GM12878 (cell line): ENCODE results near the gene BPIFB4. TPM values are rescaled to one million over a fixed set of nuclear protein-coding genes. Genes with fewer than 3 reads are reported as not detected.

Source experiments
- ATAC-seq: fragments of 200-7000 bp; cut with Tn5 transposase; 3 replicates; pipeline ENCODE4 v1.9.1; 2020; ENCODE audit warnings: mild to moderate bottlenecking, moderate library complexity
- BruUV-seq: library from RNA; stranded (reverse); fragments of 400-500 nt; replicated peaks from 2 replicates; lab custom pipeline; 2021; lab: Mats Ljungman, UMichigan
- CTCF ChIA-PET: fragments of 300-600 bp; sonication (Branson Sonifier 250); formaldehyde crosslinking; extraction: SDS; loops from one replicate; lab custom pipeline; 2021; ENCODE audit warnings: inconsistent platforms; lab: Yijun Ruan, JAX
- POLR2A ChIA-PET: fragments of 350-600 bp; formaldehyde crosslinking; extraction: SDS; loops from one replicate; lab custom pipeline; 2021; ENCODE audit warnings: inconsistent platforms; lab: Charles Lee
- RAD21 ChIA-PET: fragments of 300-600 bp; sonication (Branson Sonifier 250); formaldehyde crosslinking; loops from one replicate; lab custom pipeline; 2023; ENCODE audit warnings: antibody characterized with exemption; ENCODE audit not compliant: unreplicated experiment; lab: Charles Lee
- SMC1A ChIA-PET: fragments of 300-600 bp; sonication (Branson Sonifier 250); formaldehyde crosslinking; loops from one replicate; lab custom pipeline; 2023; ENCODE audit not compliant: unreplicated experiment, uncharacterized antibody; lab: Charles Lee
- DNase-seq: peaks from one replicate; pipeline ENCODE4 v3.0.0-alpha.2; 2011; ENCODE audit warnings: low read depth, low spot score
- FAIRE-seq: peaks from 3 replicates; lab custom pipeline; 2011; peaks lifted over from hg19 to GRCh38; lab: Jason Lieb, UNC
- H2AFZ ChIP-seq: 2 replicates; pipeline ENCODE4 v1.6.0; 2011; ENCODE audit warnings: low read depth, low read length, control low read depth; ENCODE audit not compliant: control insufficient read depth
- H3K27ac ChIP-seq: 2 replicates; pipeline ENCODE4 v1.5.1; 2011; ENCODE audit warnings: control low read depth; ENCODE audit not compliant: control insufficient read depth, insufficient read depth
- H3K27me3 ChIP-seq, 2 experiments: replicated peaks in 1 of 2; 2 replicates each; pipeline versions ENCODE4 v1.6.0 to v1.6.1; 2011; ENCODE audit warnings: low read length in 1 of 2; ENCODE audit not compliant: control insufficient read depth in 2 of 2, insufficient read depth in 2 of 2
- H3K36me3 ChIP-seq, 2 experiments: 2 replicates each; pipeline ENCODE4 v1.5.1; 2011; ENCODE audit warnings: low read length in 1 of 2; ENCODE audit not compliant: control insufficient read depth in 2 of 2, insufficient read depth in 2 of 2
- H3K4me1 ChIP-seq: 2 replicates; pipeline ENCODE4 v1.6.1; 2011; ENCODE audit warnings: mild to moderate bottlenecking, low read length, moderate library complexity, mixed read lengths; ENCODE audit not compliant: control insufficient read depth, insufficient read depth
- H3K4me2 ChIP-seq: 2 replicates; pipeline ENCODE4 v1.6.0; 2011; ENCODE audit warnings: control low read depth; ENCODE audit not compliant: control insufficient read depth, insufficient read depth
- H3K4me3 ChIP-seq: fragments of 200-600 bp; sonication (generic); 2 replicates; pipeline ENCODE4 v1.5.1; 2016
- H3K79me2 ChIP-seq: 2 replicates; pipeline ENCODE4 v1.6.0; 2011; ENCODE audit warnings: low read length; ENCODE audit not compliant: control insufficient read depth, insufficient read depth
- H3K9ac ChIP-seq: 2 replicates; pipeline ENCODE4 v1.8.0; 2011; ENCODE audit warnings: low read length, control low read depth, mixed read lengths; ENCODE audit not compliant: control insufficient read depth, insufficient read depth
- H3K9me3 ChIP-seq: replicated peaks from 3 replicates; pipeline ENCODE4 v1.5.1; 2011; ENCODE audit warnings: mild to moderate bottlenecking, low read length; ENCODE audit not compliant: control insufficient read depth, insufficient read depth
- H4K20me1 ChIP-seq: 2 replicates; pipeline ENCODE4 v1.6.0; 2011; ENCODE audit not compliant: control insufficient read depth, insufficient read depth
- GABPA ChIP-seq: IDR thresholded peaks from 2 replicates; pipeline ENCODE4 v1.6.1; 2014; ENCODE audit warnings: antibody characterized with exemption, low read depth, mild to moderate bottlenecking, inconsistent platforms
- IKZF1 ChIP-seq: fragments of 450-650 bp; conservative IDR thresholded peaks from 2 replicates; pipeline ENCODE4 v1.6.1; 2017; ENCODE audit warnings: antibody characterized with exemption, mild to moderate bottlenecking
- NFYB ChIP-seq: IDR thresholded peaks from 2 replicates; pipeline ENCODE4 v1.6.1; 2011; ENCODE audit warnings: low read depth, mild to moderate bottlenecking, low read length, improper control_type of control experiment, moderate library complexity; ENCODE audit not compliant: insufficient read depth
- POLR2A ChIP-seq: IDR thresholded peaks from 2 replicates; pipeline ENCODE4 v1.6.1; 2011; ENCODE audit warnings: low read depth, mild to moderate bottlenecking, low read length
- POLR2AphosphoS5 ChIP-seq: IDR thresholded peaks from 2 replicates; pipeline ENCODE4 v1.6.1; 2011; ENCODE audit warnings: mild to moderate bottlenecking, low read length, inconsistent platforms
- RAD51 ChIP-seq: fragments of 450-650 bp; IDR thresholded peaks from 2 replicates; pipeline ENCODE4 v1.6.1; 2016; ENCODE audit warnings: moderate library complexity, mild to moderate bottlenecking, inconsistent platforms
- RBBP5 ChIP-seq: fragments of 200-600 bp; sonication (generic); conservative IDR thresholded peaks from 2 replicates; pipeline ENCODE4 v1.6.1; 2016
- RCOR1 ChIP-seq: conservative IDR thresholded peaks from 2 replicates; pipeline ENCODE4 v1.6.1; 2012; ENCODE audit warnings: low read depth, low read length, improper control_type of control experiment
- SMC3 ChIP-seq: IDR thresholded peaks from 2 replicates; pipeline ENCODE4 v1.6.1; 2011; ENCODE audit warnings: low read length, improper control_type of control experiment, borderline replicate concordance
- SRF ChIP-seq, 2 experiments: IDR thresholded peaks; 2 replicates each; pipeline ENCODE4 v1.6.1; 2011; ENCODE audit warnings: low read depth in 2 of 2, low read length in 2 of 2, mild to moderate bottlenecking in 1 of 2, moderate library complexity in 1 of 2
- ZNF384 ChIP-seq: IDR thresholded peaks from 2 replicates; pipeline ENCODE4 v1.6.1; 2012; ENCODE audit warnings: low read depth, mild to moderate bottlenecking, low read length, improper control_type of control experiment, borderline replicate concordance
- ZSCAN29 ChIP-seq: fragments of 450-650 bp; IDR thresholded peaks from 2 replicates; pipeline ENCODE4 v1.6.1; 2017; ENCODE audit warnings: mild to moderate bottlenecking, moderate library complexity
- WGBS: methylation state at CpG from one replicate; pipeline ENCODE4 v1.1.6; 2016; ENCODE audit warnings: low lambda C conversion rate; ENCODE audit not compliant: insufficient replicate concordance, insufficient coverage; ENCODE audit errors: missing lambda C conversion rate; 5-methylcytosine and 5-hydroxymethylcytosine counted together
- in situ Hi-C: fragments of 300-500 bp; cut with MboI; formaldehyde crosslinking; loops from 9 replicates; pipeline ENCODE4 v1.14.3; 2018; ENCODE audit warnings: mixed read lengths
- intact Hi-C: fragments of 100-400 bp; cut with micrococcal nuclease; formaldehyde crosslinking; loops from one replicate; pipeline ENCODE4 v1.14.2; 2022; ENCODE audit not compliant: unreplicated experiment
- polyA plus RNA-seq, 11 experiments: library from polyadenylated mRNA; depleted of rRNA in 4 of 11; unstranded in 6 of 11; stranded (reverse) in 5 of 11; fragments of >200 nt; fragmentation: Nextera tagmentation in 4 of 11; fragmentation: Illumina TruSeq in 1 of 11; extraction: Ambion mirVana in 4 of 11; extraction: Trizol in 1 of 11; gene quantifications; 1 replicate in 1 of 11; 2 replicates in 10 of 11; pipeline versions ENCODE4 v1.2.1 to v1.2.3, GENCODE V29; 2011 to 2016; ENCODE audit warnings: inconsistent platforms in 2 of 11, missing spikeins in 2 of 11, low read depth in 1 of 11
- total RNA-seq, 4 experiments: library from RNA; depleted of rRNA in 3 of 4; stranded (reverse); fragments of >200 nt in 3 of 4; fragmentation: Illumina TruSeq in 1 of 4; extraction: Trizol in 1 of 4; gene quantifications; 2 replicates each; pipeline versions ENCODE4 v1.2.1 to v1.2.3, GENCODE V29; 2013 to 2021
- TF ChIP-seq, protein P1 (sequence below): fragments of 450-650 bp; IDR thresholded peaks from 2 replicates; pipeline ENCODE4 v1.6.1; 2017; ENCODE audit warnings: mild to moderate bottlenecking, moderate library complexity
- TF ChIP-seq, protein P2 (sequence below): IDR thresholded peaks from 2 replicates; pipeline ENCODE4 v1.6.1; 2011; ENCODE audit warnings: borderline replicate concordance, low read depth, mild to moderate bottlenecking, moderate library complexity, low read length; ENCODE audit not compliant: insufficient read depth, poor library complexity, severe bottlenecking
- TF ChIP-seq, protein P3 (sequence below): IDR thresholded peaks from 2 replicates; pipeline ENCODE4 v1.6.1; 2011; ENCODE audit warnings: low read depth, low read length, improper control_type of control experiment, borderline replicate concordance

BPIFB4 gene
- total and polyA plus RNA-seq, 10 of the 15 experiments (the other 5 are each of a cell fraction or from before 2014, with no cell fraction given), result 0.12 TPM; not detected in 9

DNA sequence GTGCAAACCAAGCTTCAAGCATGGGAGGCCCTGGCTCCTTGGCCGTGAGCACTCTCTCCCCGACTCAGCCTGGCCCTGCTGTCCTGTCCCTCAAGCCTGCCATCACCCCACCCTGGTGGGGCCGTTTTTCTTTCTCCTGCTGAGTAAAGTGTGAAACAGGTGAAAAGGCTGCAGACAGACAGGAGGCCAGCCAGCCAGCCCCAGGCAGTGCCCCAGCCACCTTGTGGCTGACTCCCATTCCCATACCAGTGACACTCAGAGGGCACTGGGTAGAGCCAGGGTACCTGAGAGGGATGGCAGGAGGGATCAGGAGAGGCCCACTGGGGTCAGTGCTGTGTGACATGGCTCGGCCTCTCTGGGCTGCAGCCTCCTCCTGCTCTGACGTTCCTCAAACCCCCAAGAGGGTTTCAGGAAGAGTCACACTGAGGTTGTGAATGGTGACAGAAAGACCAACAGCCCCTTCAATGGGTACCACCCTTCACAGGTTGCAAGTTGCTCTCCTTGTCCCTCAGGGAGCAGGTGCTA lies 52.6 kb downstream of the BPIFB4 start:
- no TSS peak for BruUV-seq
- DNase-seq, result no peak
- no peak for TF ChIP-seq ZNF384
- no peak for TF ChIP-seq NFYB
- no peak for TF ChIP-seq POLR2A
- TF ChIP-seq, protein P1, sequence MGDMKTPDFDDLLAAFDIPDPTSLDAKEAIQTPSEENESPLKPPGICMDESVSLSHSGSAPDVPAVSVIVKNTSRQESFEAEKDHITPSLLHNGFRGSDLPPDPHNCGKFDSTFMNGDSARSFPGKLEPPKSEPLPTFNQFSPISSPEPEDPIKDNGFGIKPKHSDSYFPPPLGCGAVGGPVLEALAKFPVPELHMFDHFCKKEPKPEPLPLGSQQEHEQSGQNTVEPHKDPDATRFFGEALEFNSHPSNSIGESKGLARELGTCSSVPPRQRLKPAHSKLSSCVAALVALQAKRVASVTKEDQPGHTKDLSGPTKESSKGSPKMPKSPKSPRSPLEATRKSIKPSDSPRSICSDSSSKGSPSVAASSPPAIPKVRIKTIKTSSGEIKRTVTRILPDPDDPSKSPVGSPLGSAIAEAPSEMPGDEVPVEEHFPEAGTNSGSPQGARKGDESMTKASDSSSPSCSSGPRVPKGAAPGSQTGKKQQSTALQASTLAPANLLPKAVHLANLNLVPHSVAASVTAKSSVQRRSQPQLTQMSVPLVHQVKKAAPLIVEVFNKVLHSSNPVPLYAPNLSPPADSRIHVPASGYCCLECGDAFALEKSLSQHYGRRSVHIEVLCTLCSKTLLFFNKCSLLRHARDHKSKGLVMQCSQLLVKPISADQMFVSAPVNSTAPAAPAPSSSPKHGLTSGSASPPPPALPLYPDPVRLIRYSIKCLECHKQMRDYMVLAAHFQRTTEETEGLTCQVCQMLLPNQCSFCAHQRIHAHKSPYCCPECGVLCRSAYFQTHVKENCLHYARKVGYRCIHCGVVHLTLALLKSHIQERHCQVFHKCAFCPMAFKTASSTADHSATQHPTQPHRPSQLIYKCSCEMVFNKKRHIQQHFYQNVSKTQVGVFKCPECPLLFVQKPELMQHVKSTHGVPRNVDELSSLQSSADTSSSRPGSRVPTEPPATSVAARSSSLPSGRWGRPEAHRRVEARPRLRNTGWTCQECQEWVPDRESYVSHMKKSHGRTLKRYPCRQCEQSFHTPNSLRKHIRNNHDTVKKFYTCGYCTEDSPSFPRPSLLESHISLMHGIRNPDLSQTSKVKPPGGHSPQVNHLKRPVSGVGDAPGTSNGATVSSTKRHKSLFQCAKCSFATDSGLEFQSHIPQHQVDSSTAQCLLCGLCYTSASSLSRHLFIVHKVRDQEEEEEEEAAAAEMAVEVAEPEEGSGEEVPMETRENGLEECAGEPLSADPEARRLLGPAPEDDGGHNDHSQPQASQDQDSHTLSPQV, result no peak
- no peak for TF ChIP-seq POLR2AphosphoS5
- no peak for TF ChIP-seq ZSCAN29
- TF ChIP-seq SMC3, result no peak
- TF ChIP-seq, protein P2, sequence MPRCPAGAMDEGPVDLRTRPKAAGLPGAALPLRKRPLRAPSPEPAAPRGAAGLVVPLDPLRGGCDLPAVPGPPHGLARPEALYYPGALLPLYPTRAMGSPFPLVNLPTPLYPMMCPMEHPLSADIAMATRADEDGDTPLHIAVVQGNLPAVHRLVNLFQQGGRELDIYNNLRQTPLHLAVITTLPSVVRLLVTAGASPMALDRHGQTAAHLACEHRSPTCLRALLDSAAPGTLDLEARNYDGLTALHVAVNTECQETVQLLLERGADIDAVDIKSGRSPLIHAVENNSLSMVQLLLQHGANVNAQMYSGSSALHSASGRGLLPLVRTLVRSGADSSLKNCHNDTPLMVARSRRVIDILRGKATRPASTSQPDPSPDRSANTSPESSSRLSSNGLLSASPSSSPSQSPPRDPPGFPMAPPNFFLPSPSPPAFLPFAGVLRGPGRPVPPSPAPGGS, result no peak
- no peak for TF ChIP-seq RAD51
- no peak for TF ChIP-seq RCOR1
- no peak for TF ChIP-seq GABPA
- TF ChIP-seq, protein P3, sequence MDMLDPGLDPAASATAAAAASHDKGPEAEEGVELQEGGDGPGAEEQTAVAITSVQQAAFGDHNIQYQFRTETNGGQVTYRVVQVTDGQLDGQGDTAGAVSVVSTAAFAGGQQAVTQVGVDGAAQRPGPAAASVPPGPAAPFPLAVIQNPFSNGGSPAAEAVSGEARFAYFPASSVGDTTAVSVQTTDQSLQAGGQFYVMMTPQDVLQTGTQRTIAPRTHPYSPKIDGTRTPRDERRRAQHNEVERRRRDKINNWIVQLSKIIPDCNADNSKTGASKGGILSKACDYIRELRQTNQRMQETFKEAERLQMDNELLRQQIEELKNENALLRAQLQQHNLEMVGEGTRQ, result no peak
- TF ChIP-seq RBBP5, result no peak
- no peak for TF ChIP-seq SRF (IDR thresholded peaks at IDR 0.05; ENCODE audit: low read depth in 2 of 2, low read length in 2 of 2)
- TF ChIP-seq IKZF1, result no peak
- SMC1A ChIA-PET, result no interaction called here
- ATAC-seq, result no peak
- H3K4me3 ChIP-seq, result no peak overlapping the region
- no peaks in the 10 kb centered on the region for H3K79me2 ChIP-seq
- no peak for FAIRE-seq
- intact Hi-C loops (no loop called here), in situ Hi-C loops (no loop called here)
- WGBS, result 16% methylated on average over 5 of the region's 5 CpGs
- RAD21 ChIA-PET, result no interaction called here
- H3K27ac ChIP-seq, result no peak overlapping the region
- no peak overlapping the region for H2AFZ ChIP-seq
- H3K9me3 ChIP-seq, result no peaks in the 10 kb centered on the region
- POLR2A ChIA-PET, result no interaction called here
- H3K9ac ChIP-seq, result no peak overlapping the region
- no peaks in the 10 kb centered on the region for H3K36me3 ChIP-seq
- CTCF ChIA-PET, result no interaction called here
- peaks cover 0 to 3% of the 10 kb centered on the region in 2 experiments; a peak in 3 of 4 replicates for H3K27me3 ChIP-seq
- no peaks in the 10 kb centered on the region for H4K20me1 ChIP-seq
- no peaks in the 10 kb centered on the region for H3K4me1 ChIP-seq
- H3K4me2 ChIP-seq, result no peak overlapping the region
